ENCODE results near the gene TAPT1. TPM values are rescaled to one million over a fixed set of nuclear protein-coding genes. Genes with fewer than 3 reads are reported as not detected.

The TAPT1 gene
- total and polyA plus RNA-seq, 9 donors: 21.2 to 35.2 (median 29.5) TPM

DNA sequence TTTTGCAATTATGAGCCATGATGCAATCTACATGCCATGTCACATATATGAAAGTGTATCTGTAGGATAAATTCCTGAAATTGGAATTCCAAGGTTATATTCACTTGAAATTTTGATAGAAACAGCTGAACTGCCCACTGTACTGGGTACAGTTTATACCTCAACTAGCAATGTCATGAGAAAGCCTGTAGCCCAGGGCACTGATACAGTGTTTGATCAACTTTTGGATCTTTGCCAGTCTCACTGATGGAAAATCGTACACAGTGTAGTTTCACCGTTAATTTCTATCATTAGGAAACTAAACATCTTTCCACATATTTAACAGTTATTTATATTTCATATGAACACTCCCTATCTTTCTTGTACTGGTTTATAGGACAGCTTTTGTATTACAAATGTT is 34.2 kb downstream of the TAPT1 start:
- DNase-seq: no peak
- Histone ChIP-seq H3K9me3 (replicated peaks; ENCODE audit: control insufficient read depth, low read depth, low read length) (no peaks in the 10 kb centered on the region), H3K4me1 (ENCODE audit: control insufficient read depth, insufficient read depth, low read length) (no peaks in the 10 kb centered on the region), H3K36me3 (ENCODE audit: control insufficient read depth, insufficient read depth, low read length) (peaks cover 20% of the 10 kb centered on the region), H3K4me3 (ENCODE audit: low read length) (no peak overlapping the region), H3K27me3 (ENCODE audit: control insufficient read depth, insufficient read depth, low read length) (no peaks in the 10 kb centered on the region), H3K27ac (ENCODE audit: low read length) (no peak overlapping the region)
- WGBS (ENCODE audit: insufficient coverage): no CpG with 5 or more reads among the region's 2 CpGs

DNA sequence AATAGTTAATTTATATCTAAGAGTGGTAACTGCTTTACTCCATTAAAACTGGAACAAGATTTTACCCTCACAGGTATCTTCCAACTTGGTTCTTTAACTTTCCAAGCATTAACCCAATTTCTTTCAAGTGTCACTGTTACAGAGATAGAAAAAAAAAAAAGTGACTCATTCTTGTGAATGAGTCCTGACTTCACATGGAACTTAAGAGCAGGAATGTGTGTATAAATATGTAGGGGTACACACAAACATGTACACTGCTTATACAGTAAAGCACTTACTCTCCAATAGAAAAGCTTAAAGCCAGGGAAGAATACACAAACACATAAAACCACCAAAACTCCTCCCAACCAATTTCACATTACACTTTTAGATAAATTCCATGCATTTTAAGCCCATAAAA is 38.8 kb downstream of the TAPT1 start:
- Histone ChIP-seq H3K36me3 (ENCODE audit: control insufficient read depth, insufficient read depth, low read length) (peaks cover 26% of the 10 kb centered on the region), H3K4me3 (ENCODE audit: low read length) (no peak overlapping the region), H3K27ac (ENCODE audit: low read length) (no peak overlapping the region), H3K4me1 (ENCODE audit: control insufficient read depth, insufficient read depth, low read length) (no peaks in the 10 kb centered on the region), H3K27me3 (ENCODE audit: control insufficient read depth, insufficient read depth, low read length) (no peaks in the 10 kb centered on the region), H3K9me3 (replicated peaks; ENCODE audit: control insufficient read depth, low read depth, low read length) (no peaks in the 10 kb centered on the region)
- no peak for DNase-seq

DNA sequence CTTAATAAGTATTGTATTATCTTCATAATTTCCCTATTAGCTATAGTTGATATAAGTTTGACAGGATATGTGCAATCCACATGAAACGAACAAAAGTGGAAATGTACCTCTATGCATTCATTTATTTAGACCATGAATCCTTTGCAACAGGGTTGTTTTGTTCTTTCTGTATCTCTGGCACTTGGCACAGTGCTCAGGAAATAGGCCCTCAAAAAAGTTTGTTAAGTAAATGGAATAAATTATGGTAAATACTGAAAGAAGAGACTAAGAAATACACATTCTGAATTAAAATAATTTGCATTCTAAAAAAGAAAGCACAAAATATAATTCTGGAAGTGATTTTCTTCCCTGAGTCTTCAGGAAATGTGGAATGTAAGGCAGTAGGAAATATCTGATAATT is 39.3 kb downstream of the TAPT1 start:
- H3K27me3 ChIP-seq (ENCODE audit: control insufficient read depth, insufficient read depth, low read length): no peaks in the 10 kb centered on the region
- no peak overlapping the region for H3K27ac ChIP-seq (ENCODE audit: low read length)
- no peak for DNase-seq
- no peaks in the 10 kb centered on the region for H3K4me1 ChIP-seq (ENCODE audit: control insufficient read depth, insufficient read depth, low read length)
- H3K4me3 ChIP-seq (ENCODE audit: low read length): no peak overlapping the region
- H3K9me3 ChIP-seq (replicated peaks; ENCODE audit: control insufficient read depth, low read depth, low read length): no peaks in the 10 kb centered on the region
- WGBS (ENCODE audit: insufficient coverage): no CpG with 5 or more reads among the region's 1 CpG
- H3K36me3 ChIP-seq (ENCODE audit: control insufficient read depth, insufficient read depth, low read length): peaks cover 26% of the 10 kb centered on the region

DNA sequence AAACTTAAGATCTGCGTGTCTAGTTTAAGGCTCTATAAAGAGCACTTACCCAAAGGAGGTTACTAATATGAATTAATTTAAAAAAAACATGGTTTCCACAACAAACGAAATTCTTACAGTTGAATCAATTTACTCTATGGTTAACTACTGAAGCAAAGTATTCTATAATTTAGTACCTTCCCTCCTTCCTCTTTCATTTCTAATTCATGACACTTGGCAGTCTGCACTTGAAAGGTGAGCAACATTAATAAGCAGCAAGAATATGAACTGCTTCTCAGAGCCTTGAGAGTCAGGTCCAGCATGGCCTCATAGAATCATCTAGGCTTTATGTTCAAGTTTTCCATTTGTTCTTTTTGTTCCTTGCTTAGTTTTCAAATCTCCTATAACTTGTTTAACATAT is 42.7 kb downstream of the TAPT1 start:
- no peak for DNase-seq
- H3K36me3 ChIP-seq (ENCODE audit: control insufficient read depth, insufficient read depth, low read length): peaks cover 8% of the 10 kb centered on the region
- no peaks in the 10 kb centered on the region for H3K9me3 ChIP-seq (replicated peaks; ENCODE audit: control insufficient read depth, low read depth, low read length)
- no CpG with 5 or more reads among the region's 2 CpGs for WGBS (ENCODE audit: insufficient coverage)
- no peaks in the 10 kb centered on the region for H3K27me3 ChIP-seq (ENCODE audit: control insufficient read depth, insufficient read depth, low read length)
- no peaks in the 10 kb centered on the region for H3K4me1 ChIP-seq (ENCODE audit: control insufficient read depth, insufficient read depth, low read length)
- no peak overlapping the region for H3K4me3 ChIP-seq (ENCODE audit: low read length)
- no peak overlapping the region for H3K27ac ChIP-seq (ENCODE audit: low read length)

DNA sequence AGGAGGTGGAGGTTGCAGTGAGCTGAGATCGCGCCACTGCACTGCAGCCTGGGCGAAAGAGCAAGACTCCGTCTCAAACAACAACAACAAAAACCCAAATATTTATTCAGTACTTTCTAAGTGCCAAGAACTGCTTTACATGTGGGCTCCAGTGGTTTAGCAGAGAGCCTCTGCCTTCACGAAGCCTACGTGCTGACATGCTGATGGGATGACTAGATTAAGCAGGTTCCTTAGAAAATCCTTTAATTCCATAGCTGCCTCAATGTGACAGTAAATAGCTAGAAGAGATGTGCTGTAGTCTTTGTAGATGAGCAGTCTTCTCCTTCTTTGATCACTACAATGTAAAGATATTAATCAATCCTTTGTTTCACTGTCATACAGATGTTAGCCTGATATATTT is 49.6 kb downstream of the TAPT1 start:
- no peak for DNase-seq
- H3K27ac ChIP-seq (ENCODE audit: low read length): no peak overlapping the region
- no peak overlapping the region for H3K4me3 ChIP-seq (ENCODE audit: low read length)
- H3K36me3 ChIP-seq (ENCODE audit: control insufficient read depth, insufficient read depth, low read length): peaks cover 13% of the 10 kb centered on the region
- 92% methylated on average over 2 of the region's 6 CpGs for WGBS (ENCODE audit: insufficient coverage)
- H3K9me3 ChIP-seq (replicated peaks; ENCODE audit: control insufficient read depth, low read depth, low read length): no peaks in the 10 kb centered on the region
- H3K4me1 ChIP-seq (ENCODE audit: control insufficient read depth, insufficient read depth, low read length): no peaks in the 10 kb centered on the region
- no peaks in the 10 kb centered on the region for H3K27me3 ChIP-seq (ENCODE audit: control insufficient read depth, insufficient read depth, low read length)

DNA sequence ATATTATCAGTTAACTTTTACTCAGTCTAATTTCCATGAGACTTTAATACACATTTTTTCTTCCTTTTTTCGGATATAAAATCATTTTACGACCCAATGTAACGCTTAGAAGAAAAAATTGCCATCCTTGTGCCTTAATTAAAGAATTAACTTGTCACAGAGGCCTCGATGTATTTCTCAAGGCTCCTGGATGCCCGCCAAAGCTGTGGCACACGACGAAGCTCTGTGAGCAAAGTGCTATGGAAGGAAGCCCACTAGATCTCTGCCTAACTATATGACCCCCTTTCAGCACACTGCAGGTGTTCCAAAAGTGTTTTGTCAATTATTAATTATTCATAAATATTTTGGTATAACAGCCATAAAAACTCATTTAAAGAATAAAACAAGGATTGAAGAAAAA is 54.4 kb downstream of the TAPT1 start:
- DNase-seq: no peak
- peaks cover 28% of the 10 kb centered on the region for H3K36me3 ChIP-seq (ENCODE audit: control insufficient read depth, insufficient read depth, low read length)

DNA sequence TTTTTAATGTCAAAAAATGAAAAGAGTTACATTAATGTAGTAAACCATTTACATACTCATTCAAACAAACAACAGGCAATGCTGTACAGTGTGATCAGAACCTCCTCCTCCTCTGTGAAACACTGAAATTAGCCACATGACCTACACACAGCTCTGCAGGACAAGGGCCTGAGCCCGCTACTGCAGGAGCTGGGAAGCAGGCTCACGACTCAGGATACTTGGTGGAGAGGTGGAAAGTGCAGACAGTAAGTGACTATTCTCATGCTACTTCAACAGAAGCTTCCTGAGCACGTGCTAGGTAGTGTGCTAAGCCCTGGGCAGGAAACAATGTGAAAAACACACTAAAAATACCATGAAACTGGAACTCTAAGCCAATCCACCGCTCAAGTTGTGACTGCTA is 56.8 kb downstream of the TAPT1 start:
- Histone ChIP-seq H3K4me1 (ENCODE audit: control insufficient read depth, insufficient read depth, low read length) (no peaks in the 10 kb centered on the region), H3K27ac (ENCODE audit: low read length) (no peak overlapping the region), H3K9me3 (replicated peaks; ENCODE audit: control insufficient read depth, low read depth, low read length) (no peaks in the 10 kb centered on the region), H3K36me3 (ENCODE audit: control insufficient read depth, insufficient read depth, low read length) (peaks cover 43% of the 10 kb centered on the region), H3K4me3 (ENCODE audit: low read length) (no peak overlapping the region), H3K27me3 (ENCODE audit: control insufficient read depth, insufficient read depth, low read length) (no peaks in the 10 kb centered on the region)
- no peak for DNase-seq
- 58% methylated on average over 2 of the region's 4 CpGs for WGBS (ENCODE audit: insufficient coverage)

More for the DNA sequence above, 54.4 kb downstream of the TAPT1 start:
- H3K4me3 ChIP-seq (ENCODE audit: low read length): no peak overlapping the region
- WGBS (ENCODE audit: insufficient coverage): 80% methylated on average over 4 of the region's 7 CpGs
- no peaks in the 10 kb centered on the region for H3K4me1 ChIP-seq (ENCODE audit: control insufficient read depth, insufficient read depth, low read length)
- no peaks in the 10 kb centered on the region for H3K27me3 ChIP-seq (ENCODE audit: control insufficient read depth, insufficient read depth, low read length)
- no peaks in the 10 kb centered on the region for H3K9me3 ChIP-seq (replicated peaks; ENCODE audit: control insufficient read depth, low read depth, low read length)
- H3K27ac ChIP-seq (ENCODE audit: low read length): no peak overlapping the region

DNA sequence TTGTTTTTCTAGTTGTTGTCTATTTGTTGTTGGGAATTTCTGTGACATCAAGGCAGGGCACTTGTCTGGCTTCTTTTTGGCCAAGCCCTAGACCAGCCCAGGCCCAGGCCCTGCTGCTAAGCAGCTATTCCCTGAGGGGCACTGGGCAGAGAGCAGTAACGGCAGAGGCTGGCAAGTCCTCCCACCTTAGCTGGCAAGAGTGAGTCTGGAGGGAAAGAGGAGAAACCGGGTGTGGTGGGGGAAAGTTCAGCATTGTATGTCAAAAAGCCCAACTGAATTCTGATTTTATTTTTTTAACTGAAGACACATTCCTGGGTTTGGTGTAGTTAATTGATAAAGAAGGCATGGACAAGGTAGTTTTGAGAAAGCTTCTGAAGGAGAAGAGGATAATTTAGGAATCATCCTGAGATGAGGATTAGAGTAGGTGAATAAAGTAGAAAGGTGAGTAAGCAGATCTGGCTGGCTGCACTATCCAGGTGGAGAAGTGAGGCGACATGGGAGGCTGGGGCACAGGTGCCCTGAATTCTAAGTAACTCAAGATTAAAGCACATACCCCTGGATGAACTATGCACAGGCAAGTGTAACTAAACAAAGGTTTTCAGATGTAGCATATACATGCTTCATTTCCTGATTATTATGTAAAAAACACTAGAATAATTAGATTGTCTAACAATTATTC is 57.4 kb downstream of the TAPT1 start:
- H3K9me3 ChIP-seq (replicated peaks; ENCODE audit: control insufficient read depth, low read depth, low read length): no peaks in the 10 kb centered on the region
- no peak for DNase-seq
- H3K36me3 ChIP-seq (ENCODE audit: control insufficient read depth, insufficient read depth, low read length): peaks cover 46% of the 10 kb centered on the region
- H3K27me3 ChIP-seq (ENCODE audit: control insufficient read depth, insufficient read depth, low read length): no peaks in the 10 kb centered on the region
- H3K4me1 ChIP-seq (ENCODE audit: control insufficient read depth, insufficient read depth, low read length): no peaks in the 10 kb centered on the region
- no peak overlapping the region for H3K27ac ChIP-seq (ENCODE audit: low read length)
- H3K4me3 ChIP-seq (ENCODE audit: low read length): no peak overlapping the region
- no CpG with 5 or more reads among the region's 3 CpGs for WGBS (ENCODE audit: insufficient coverage)

DNA sequence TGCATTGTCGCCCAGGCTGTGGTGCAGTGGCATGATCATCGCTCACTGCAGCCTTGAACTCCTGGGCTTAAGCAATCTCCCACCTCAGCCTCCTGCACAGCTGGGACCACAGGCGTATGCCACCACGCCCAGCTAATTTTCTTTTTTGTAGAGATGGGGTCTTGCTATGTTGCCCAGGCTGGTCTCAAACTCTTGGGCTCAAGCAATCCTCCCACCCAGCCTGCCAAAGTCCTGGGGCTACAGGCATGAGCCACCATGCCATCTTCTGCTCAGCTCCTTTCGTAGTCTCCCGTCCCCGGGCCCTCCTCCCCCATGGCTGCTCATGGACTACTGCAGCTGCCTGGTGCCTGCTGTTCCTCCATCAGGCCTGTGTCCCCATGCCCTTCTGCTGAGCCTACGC is 58.1 kb downstream of the TAPT1 start:
- WGBS (ENCODE audit: insufficient coverage): 97% methylated on average over 5 of the region's 8 CpGs
- H3K36me3 ChIP-seq (ENCODE audit: control insufficient read depth, insufficient read depth, low read length): peaks cover 51% of the 10 kb centered on the region
- H3K4me1 ChIP-seq (ENCODE audit: control insufficient read depth, insufficient read depth, low read length): no peaks in the 10 kb centered on the region
- no peaks in the 10 kb centered on the region for H3K27me3 ChIP-seq (ENCODE audit: control insufficient read depth, insufficient read depth, low read length)
- H3K4me3 ChIP-seq (ENCODE audit: low read length): no peak overlapping the region
- DNase-seq: no peak
- no peaks in the 10 kb centered on the region for H3K9me3 ChIP-seq (replicated peaks; ENCODE audit: control insufficient read depth, low read depth, low read length)
- H3K27ac ChIP-seq (ENCODE audit: low read length): no peak overlapping the region

DNA sequence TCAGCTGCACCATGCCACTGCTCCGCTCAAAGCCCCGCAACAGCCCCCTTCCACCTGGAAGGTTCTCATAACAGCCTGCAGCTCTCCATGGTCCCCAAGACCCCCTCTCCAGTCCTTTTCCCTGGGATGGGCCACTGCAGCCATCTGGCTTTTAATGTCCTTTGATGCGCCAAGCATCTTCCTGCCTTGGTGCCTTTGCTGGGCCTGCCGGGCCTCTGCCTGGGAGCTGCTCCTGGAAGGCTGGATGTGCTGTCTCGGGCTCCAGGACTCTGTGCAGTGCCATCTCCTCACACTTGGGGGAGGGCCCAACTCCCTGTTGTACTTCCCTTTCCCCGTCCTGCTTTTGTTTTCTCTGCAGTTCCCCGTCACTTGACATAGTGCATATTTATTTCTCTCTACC is 60.3 kb downstream of the TAPT1 start:
- Histone ChIP-seq H3K9me3 (replicated peaks; ENCODE audit: control insufficient read depth, low read depth, low read length) (no peaks in the 10 kb centered on the region), H3K27me3 (ENCODE audit: control insufficient read depth, insufficient read depth, low read length) (no peaks in the 10 kb centered on the region), H3K4me1 (ENCODE audit: control insufficient read depth, insufficient read depth, low read length) (no peaks in the 10 kb centered on the region), H3K36me3 (ENCODE audit: control insufficient read depth, insufficient read depth, low read length) (peaks cover 51% of the 10 kb centered on the region), H3K4me3 (ENCODE audit: low read length) (no peak overlapping the region), H3K27ac (ENCODE audit: low read length) (no peak overlapping the region)
- 91% methylated on average over 7 of the region's 7 CpGs for WGBS (ENCODE audit: insufficient coverage)
- no peak for DNase-seq

DNA sequence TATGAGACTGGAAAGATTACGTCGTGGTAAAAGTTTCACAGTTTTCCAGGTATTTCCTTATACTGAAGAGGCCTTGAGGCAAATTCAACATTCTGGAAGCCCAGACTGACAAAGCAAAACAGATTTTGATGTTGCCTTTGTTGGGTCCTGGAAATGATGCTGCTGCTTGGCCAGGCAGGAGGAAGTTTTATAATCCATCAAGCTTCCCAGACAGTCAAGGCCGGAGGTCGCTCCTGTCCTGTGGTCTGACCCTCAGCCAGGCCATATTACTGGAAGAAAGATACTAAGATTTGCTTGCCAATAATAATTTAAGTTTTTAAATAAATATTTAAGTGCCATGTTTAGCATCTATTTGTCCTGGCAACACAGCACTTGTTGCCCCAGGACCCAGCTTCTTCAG is 63.4 kb downstream of the TAPT1 start:
- peaks cover 4% of the 10 kb centered on the region for H3K4me1 ChIP-seq (ENCODE audit: control insufficient read depth, insufficient read depth, low read length)
- H3K27ac ChIP-seq (ENCODE audit: low read length): no peak overlapping the region
- no peak for DNase-seq
- no peak overlapping the region for H3K4me3 ChIP-seq (ENCODE audit: low read length)
- WGBS (ENCODE audit: insufficient coverage): 95% methylated on average over 2 of the region's 4 CpGs
- H3K36me3 ChIP-seq (ENCODE audit: control insufficient read depth, insufficient read depth, low read length): peaks cover 34% of the 10 kb centered on the region
- no peaks in the 10 kb centered on the region for H3K27me3 ChIP-seq (ENCODE audit: control insufficient read depth, insufficient read depth, low read length)
- H3K9me3 ChIP-seq (replicated peaks; ENCODE audit: control insufficient read depth, low read depth, low read length): no peaks in the 10 kb centered on the region

Data from muscle of leg (tissue), 11 donors.